ENCODE measurements around the gene SLC43A1. TPM values are rescaled to one million over a fixed set of nuclear protein-coding genes. Genes with fewer than 3 reads are reported as not detected.

The SLC43A1 gene
- 8.7 and 15.5 TPM in 2 replicates for total RNA-seq

GRCh38 chr11:57515332-57516060 is at the start of gene SLC43A1:
TSS of gene SLC43A1 (minus strand) at chr11:57515702. CDS start at chr11:57514111, 1,591 bp downstream.

GRCh38 chr11:57536947-57537619 is 21.6 kb upstream of the SLC43A1 start, which contains the start of gene SMTNL1:
TSS of gene SMTNL1 (plus strand) at chr11:57537595. CDS start at chr11:57542643, 5,048 bp downstream.

GRCh38 chr11:57530596-57531507 is 15.3 kb upstream of the SLC43A1 start, which contains the start of gene TIMM10:
TSS of gene TIMM10 (minus strand) at chr11:57530754. CDS start at chr11:57530189, 565 bp downstream.

GRCh38 chr11:57460022-57460757 is 55.3 kb downstream of the SLC43A1 start, which contains the start of gene RTN4RL2:
TSS of gene RTN4RL2 (plus strand) at chr11:57460528. CDS start at chr11:57460866, 338 bp downstream.

Other genes starting within 250 kb of the SLC43A1 start
- gene TNKS1BP1, start 190.8 kb downstream of the SLC43A1 start, total RNA-seq, result 54.4 and 66.6 TPM in 2 replicates
- gene SSRP1, start 179.8 kb downstream of the SLC43A1 start, total RNA-seq, result 69.5 and 85.6 TPM in 2 replicates
- not detected in 2 replicates for gene P2RX3, start 177.3 kb downstream of the SLC43A1 start, total RNA-seq
- gene PRG3, start 134.6 kb downstream of the SLC43A1 start, total RNA-seq, result not detected in 2 replicates
- 0.25 and 0.32 TPM in 2 replicates for gene PRG2, start 125.1 kb downstream of the SLC43A1 start, total RNA-seq
- 24.4 and 56.5 TPM in 2 replicates for gene SLC43A3, start 88.6 kb downstream of the SLC43A1 start, total RNA-seq
- 0.19 TPM in 1 of 2 replicates, not detected in the other for gene RTN4RL2, start 55.2 kb downstream of the SLC43A1 start, total RNA-seq
- gene TIMM10, start 15.1 kb upstream of the SLC43A1 start, total RNA-seq, result 44.8 and 75.6 TPM in 2 replicates
- not detected in 2 replicates for gene SMTNL1, start 21.9 kb upstream of the SLC43A1 start, total RNA-seq
- 32.7 and 45.5 TPM in 2 replicates for gene UBE2L6, start 52.0 kb upstream of the SLC43A1 start, total RNA-seq
- gene SERPING1, start 82.0 kb upstream of the SLC43A1 start, total RNA-seq, result 0.13 and 0.16 TPM in 2 replicates
- gene YPEL4, start 134.2 kb upstream of the SLC43A1 start, total RNA-seq, result 0.16 TPM in 1 of 2 replicates, not detected in the other
- gene CLP1, start 142.1 kb upstream of the SLC43A1 start, total RNA-seq, result 16.7 and 24.8 TPM in 2 replicates
- 24.0 and 41.2 TPM in 2 replicates for gene ZDHHC5, start 152.4 kb upstream of the SLC43A1 start, total RNA-seq
- 15.2 and 16.4 TPM in 2 replicates for gene MED19, start 196.5 kb upstream of the SLC43A1 start, total RNA-seq
- 40.0 and 72.9 TPM in 2 replicates for gene TMX2, start 196.9 kb upstream of the SLC43A1 start, total RNA-seq
- 49.3 and 68.5 TPM in 2 replicates for gene SELENOH, start 225.8 kb upstream of the SLC43A1 start, total RNA-seq
- gene BTBD18, start 236.1 kb upstream of the SLC43A1 start, total RNA-seq, result not detected in 2 replicates
- 169 and 366 TPM in 2 replicates for gene CTNND1, start 246.1 kb upstream of the SLC43A1 start, total RNA-seq

Measured in bladder microvascular endothelial cell (primary cell).